Spleen (tissue), 11 donors: ENCODE results near the gene DNAJA2. TPM values are rescaled to one million over a fixed set of nuclear protein-coding genes. Genes with fewer than 3 reads are reported as not detected.
"Not testable (repeated sequence)": the region's sequence is repeated elsewhere in the genome, so short reads cannot be mapped to it uniquely, and the experiment has no call there.

Experiments
- DNase-seq: peaks from one replicate; pipeline ENCODE4 v3.0.0-alpha.2; 2020
- H3K27ac ChIP-seq, 8 donors: fragments of 200-600 bp; sonication (generic) in 7 of 8; 1 replicate in 4 of 8; 2 replicates in 4 of 8; pipeline versions ENCODE4 v1.5.0 to v1.8.0; 2016 to 2021; ENCODE audit warnings: inconsistent platforms in 4 of 8, mild to moderate bottlenecking in 4 of 8, moderate library complexity in 1 of 8
- H3K27me3 ChIP-seq, 7 donors: fragments of 200-600 bp; sonication (generic) in 6 of 7; replicated peaks in 1 of 7; 1 replicate in 4 of 7; 2 replicates in 3 of 7; pipeline versions ENCODE4 v1.5.0 to v1.8.0; 2016 to 2021; ENCODE audit warnings: inconsistent platforms in 3 of 7, mild to moderate bottlenecking in 1 of 7
- H3K36me3 ChIP-seq, 6 donors: fragments of 200-600 bp; sonication (generic) in 5 of 6; 1 replicate in 4 of 6; 2 replicates in 2 of 6; pipeline versions ENCODE4 v1.5.0 to v1.8.0; 2016 to 2021; ENCODE audit warnings: inconsistent platforms in 2 of 6
- H3K4me1 ChIP-seq, 6 donors: fragments of 200-600 bp; sonication (generic) in 5 of 6; 1 replicate in 3 of 6; 2 replicates in 3 of 6; pipeline versions ENCODE4 v1.5.0 to v1.8.0; 2016 to 2021; ENCODE audit warnings: inconsistent platforms in 3 of 6
- H3K4me3 ChIP-seq, 8 donors: fragments of 200-600 bp; sonication (generic) in 7 of 8; 1 replicate in 4 of 8; 2 replicates in 4 of 8; pipeline versions ENCODE4 v1.5.0 to v1.8.0; 2016 to 2021; ENCODE audit warnings: inconsistent platforms in 4 of 8, mild to moderate bottlenecking in 4 of 8, moderate library complexity in 2 of 8
- H3K9me3 ChIP-seq, 8 donors: fragments of 200-600 bp; sonication (generic) in 7 of 8; 1 replicate in 4 of 8; 2 replicates in 4 of 8; pipeline versions ENCODE4 v1.5.0 to v1.8.0; 2016 to 2021; ENCODE audit warnings: inconsistent platforms in 4 of 8
- POLR2A ChIP-seq, 3 donors: fragments of 450-650 bp; IDR thresholded peaks; one replicate each; pipeline ENCODE4 v1.5.1; 2017; ENCODE audit warnings: antibody characterized with exemption in 3 of 3, mild to moderate bottlenecking in 1 of 3
- POLR2AphosphoS5 ChIP-seq, 3 donors: sonication (generic); formaldehyde crosslinking; IDR thresholded peaks; one replicate each; pipeline ENCODE4 v1.5.1; 2017; ENCODE audit warnings: antibody characterized with exemption in 3 of 3
- WGBS, 5 donors: extraction: QIAGEN DNeasy Blood & Tissue Kit in 3 of 5; methylation state at CpG; one replicate each; pipeline versions ENCODE4 v1.1.5 to v1.1.7; 2013 to 2018; 5-methylcytosine and 5-hydroxymethylcytosine counted together
- intact Hi-C: fragments of 100-400 bp; cut with DNase I; formaldehyde crosslinking; loops from one replicate; pipeline ENCODE4 v1.15.0; 2023; ENCODE audit warnings: low total_unique reads
- polyA plus RNA-seq, 3 donors: library from polyadenylated mRNA; stranded (reverse); fragments of 200-250 nt; gene quantifications; one replicate each; pipeline ENCODE4 v1.2.1, GENCODE V29; 2013
- total RNA-seq, 7 donors: library from RNA; depleted of rRNA in 3 of 7; stranded (reverse); fragments of >200 nt in 3 of 7; fragmentation: NEBNext Ultra II Directional in 4 of 7; extraction: Animal tissue kit (Norgen Biotek cat#: 25700) in 4 of 7; gene quantifications; one replicate each; pipeline versions ENCODE4 v1.1.0 to v1.2.1, GENCODE V29; 2016 to 2021
- TF ChIP-seq, protein P1 (sequence below), 11 experiments: fragments of 200-600 bp in 7 of 11; fragments of 450-650 bp in 4 of 11; sonication (generic) in 4 of 11; IDR thresholded peaks in 8 of 11; conservative IDR thresholded peaks in 3 of 11; 1 replicate in 7 of 11; 2 replicates in 4 of 11; pipeline versions ENCODE4 v1.4.0 to v1.8.0; 2016 to 2021; ENCODE audit warnings: antibody characterized with exemption in 11 of 11, inconsistent platforms in 4 of 11, mild to moderate bottlenecking in 1 of 11
- donor health status: healthy with polysubstance abuse.
- donor health status: DM: no; HTN: no; CAD: no; lungs with moderate emphysema.
- donor health status: DM: no; HTN: no; CAD: no.
- donor health status: Bipolar disorder and iron deficiency.
- donor health status: healthy.
- donor health status: DM: no; HTN: no; CAD: no.
- donor health status: DM: yes; HTN: yes; CAD: no.

DNAJA2 gene
- total and polyA plus RNA-seq, 10 donors: 25.0 to 61.5 (median 50.4) TPM

GRCh38 chr16:47017636-47018035 is 44.2 kb upstream of the DNAJA2 start:
- DNase-seq: no peak
- H3K4me1 ChIP-seq: peaks cover 5 to 35% (median 24%) of the 10 kb centered on the region in 6 donors
- H3K27ac ChIP-seq: peak overlapping the region in 2 of 8 donors; percentile 72 to 77
- H3K4me3 ChIP-seq: no peak overlapping the region
- TF ChIP-seq POLR2A (IDR thresholded peaks at IDR 0.05): no peak
- no peak for TF ChIP-seq POLR2AphosphoS5 (IDR thresholded peaks at IDR 0.05)
- TF ChIP-seq, protein P1, sequence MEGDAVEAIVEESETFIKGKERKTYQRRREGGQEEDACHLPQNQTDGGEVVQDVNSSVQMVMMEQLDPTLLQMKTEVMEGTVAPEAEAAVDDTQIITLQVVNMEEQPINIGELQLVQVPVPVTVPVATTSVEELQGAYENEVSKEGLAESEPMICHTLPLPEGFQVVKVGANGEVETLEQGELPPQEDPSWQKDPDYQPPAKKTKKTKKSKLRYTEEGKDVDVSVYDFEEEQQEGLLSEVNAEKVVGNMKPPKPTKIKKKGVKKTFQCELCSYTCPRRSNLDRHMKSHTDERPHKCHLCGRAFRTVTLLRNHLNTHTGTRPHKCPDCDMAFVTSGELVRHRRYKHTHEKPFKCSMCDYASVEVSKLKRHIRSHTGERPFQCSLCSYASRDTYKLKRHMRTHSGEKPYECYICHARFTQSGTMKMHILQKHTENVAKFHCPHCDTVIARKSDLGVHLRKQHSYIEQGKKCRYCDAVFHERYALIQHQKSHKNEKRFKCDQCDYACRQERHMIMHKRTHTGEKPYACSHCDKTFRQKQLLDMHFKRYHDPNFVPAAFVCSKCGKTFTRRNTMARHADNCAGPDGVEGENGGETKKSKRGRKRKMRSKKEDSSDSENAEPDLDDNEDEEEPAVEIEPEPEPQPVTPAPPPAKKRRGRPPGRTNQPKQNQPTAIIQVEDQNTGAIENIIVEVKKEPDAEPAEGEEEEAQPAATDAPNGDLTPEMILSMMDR (IDR thresholded peaks at IDR 0.05 in 8 of 11, conservative IDR thresholded peaks at IDR 0.05 in 3 of 11): no peak
- no peaks in the 10 kb centered on the region for H3K9me3 ChIP-seq
- 84 to 94% (median 88%) methylated on average over 5 of the region's 5 CpGs for WGBS, 5 donors
- intact Hi-C loops: no loop called here
- H3K27me3 ChIP-seq: no peaks in the 10 kb centered on the region
- H3K36me3 ChIP-seq: no peaks in the 10 kb centered on the region

- WGBS, 5 donors: 26 to 38% (median 30%) methylated on average over 6 of the region's 6 CpGs
- Histone ChIP-seq H3K27ac (peak overlapping the region in 6 of 8 donors; percentile 39 to 77 (median 60)), H3K4me1 (peaks cover 5 to 35% (median 24%) of the 10 kb centered on the region in 6 donors), H3K36me3 (no peaks in the 10 kb centered on the region), H3K4me3 (peak overlapping the region in 1 of 8 donors; percentile 24), H3K27me3 (no peaks in the 10 kb centered on the region), H3K9me3 (no peaks in the 10 kb centered on the region)
- intact Hi-C loops: no loop called here
- DNase-seq: no peak
- TF ChIP-seq POLR2AphosphoS5 (IDR thresholded peaks at IDR 0.05) (peak in 1 of 3 donors; percentile 36), POLR2A (IDR thresholded peaks at IDR 0.05) (no peak)
These were observed 43.2 kb upstream of the DNAJA2 start for GRCh38 chr16:47016700-47017133.

GRCh38 chr16:47013910-47014309 is 40.4 kb upstream of the DNAJA2 start:
- TF ChIP-seq, protein P1 (IDR thresholded peaks at IDR 0.05 in 8 of 11, conservative IDR thresholded peaks at IDR 0.05 in 3 of 11): no peak
- TF ChIP-seq POLR2A (IDR thresholded peaks at IDR 0.05) (no peak), POLR2AphosphoS5 (IDR thresholded peaks at IDR 0.05) (no peak)
- peaks cover 5 to 32% (median 24%) of the 10 kb centered on the region in 6 donors for H3K4me1 ChIP-seq
- intact Hi-C loops: no loop called here
- H3K9me3 ChIP-seq: no peaks in the 10 kb centered on the region
- H3K27ac ChIP-seq: no peak overlapping the region
- WGBS, 5 donors: 82 to 94% (median 85%) methylated on average over 25 of the region's 25 CpGs
- no peak for DNase-seq
- no peak overlapping the region for H3K4me3 ChIP-seq
- H3K27me3 ChIP-seq: no peaks in the 10 kb centered on the region
- no peaks in the 10 kb centered on the region for H3K36me3 ChIP-seq

DNA sequence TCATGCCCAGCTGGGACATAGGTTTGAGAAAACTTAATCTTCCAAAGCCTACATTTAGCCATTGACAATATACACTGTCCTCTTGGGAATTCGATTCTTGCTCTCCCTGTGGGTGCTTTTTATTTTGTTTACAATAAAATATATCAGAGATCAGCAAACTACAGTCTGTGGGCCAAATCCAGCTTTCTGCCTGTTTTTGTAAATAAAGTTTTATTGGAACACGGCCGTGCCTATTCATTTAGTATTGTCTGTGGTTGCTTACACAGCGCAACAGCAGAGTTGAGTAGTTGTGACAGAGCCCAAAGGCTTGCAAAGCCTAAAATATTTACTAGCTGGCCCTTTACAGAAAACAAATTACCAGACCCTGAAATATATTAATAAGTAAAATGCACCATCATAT is 39.7 kb upstream of the DNAJA2 start:
- Histone ChIP-seq H3K27me3 (no peaks in the 10 kb centered on the region), H3K27ac (no peak overlapping the region), H3K36me3 (no peaks in the 10 kb centered on the region), H3K4me1 (peaks cover 5 to 24% (median 21%) of the 10 kb centered on the region in 6 donors), H3K9me3 (no peaks in the 10 kb centered on the region), H3K4me3 (no peak overlapping the region)
- WGBS, 5 donors: 88 to 95% (median 92%) methylated on average over 4 of the region's 4 CpGs
- intact Hi-C loops: no loop called here
- TF ChIP-seq, protein P1 (IDR thresholded peaks at IDR 0.05 in 8 of 11, conservative IDR thresholded peaks at IDR 0.05 in 3 of 11): no peak
- TF ChIP-seq POLR2A (IDR thresholded peaks at IDR 0.05) (no peak), POLR2AphosphoS5 (IDR thresholded peaks at IDR 0.05) (no peak)
- no peak for DNase-seq

- H3K9me3 ChIP-seq, H3K4me1 ChIP-seq, H3K27me3 ChIP-seq, H3K4me3 ChIP-seq, DNase-seq, H3K36me3 ChIP-seq, H3K27ac ChIP-seq, intact Hi-C loops: not testable (repeated sequence)
- 78 to 95% (median 92%) methylated on average over 2 of the region's 2 CpGs for WGBS, 5 donors
These were observed 37.3 kb upstream of the DNAJA2 start for GRCh38 chr16:47010812-47011211.
